Lower leg skin (tissue), 3 donors: ENCODE measurements around the gene CKB.

Experiments
- POLR2A ChIP-seq, 2 donors: fragments of 450-650 bp; IDR thresholded peaks; one replicate each; pipeline ENCODE4 v1.6.1; 2016 to 2017; ENCODE audit warnings: antibody characterized with exemption in 2 of 2, mild to moderate bottlenecking in 1 of 2, moderate library complexity in 1 of 2
- TF ChIP-seq, protein P1 (sequence below), 3 donors: fragments of 450-650 bp; IDR thresholded peaks; one replicate each; pipeline ENCODE4 v1.5.1; 2016; ENCODE audit warnings: antibody characterized with exemption in 3 of 3, mild to moderate bottlenecking in 3 of 3, moderate library complexity in 2 of 3

DNA sequence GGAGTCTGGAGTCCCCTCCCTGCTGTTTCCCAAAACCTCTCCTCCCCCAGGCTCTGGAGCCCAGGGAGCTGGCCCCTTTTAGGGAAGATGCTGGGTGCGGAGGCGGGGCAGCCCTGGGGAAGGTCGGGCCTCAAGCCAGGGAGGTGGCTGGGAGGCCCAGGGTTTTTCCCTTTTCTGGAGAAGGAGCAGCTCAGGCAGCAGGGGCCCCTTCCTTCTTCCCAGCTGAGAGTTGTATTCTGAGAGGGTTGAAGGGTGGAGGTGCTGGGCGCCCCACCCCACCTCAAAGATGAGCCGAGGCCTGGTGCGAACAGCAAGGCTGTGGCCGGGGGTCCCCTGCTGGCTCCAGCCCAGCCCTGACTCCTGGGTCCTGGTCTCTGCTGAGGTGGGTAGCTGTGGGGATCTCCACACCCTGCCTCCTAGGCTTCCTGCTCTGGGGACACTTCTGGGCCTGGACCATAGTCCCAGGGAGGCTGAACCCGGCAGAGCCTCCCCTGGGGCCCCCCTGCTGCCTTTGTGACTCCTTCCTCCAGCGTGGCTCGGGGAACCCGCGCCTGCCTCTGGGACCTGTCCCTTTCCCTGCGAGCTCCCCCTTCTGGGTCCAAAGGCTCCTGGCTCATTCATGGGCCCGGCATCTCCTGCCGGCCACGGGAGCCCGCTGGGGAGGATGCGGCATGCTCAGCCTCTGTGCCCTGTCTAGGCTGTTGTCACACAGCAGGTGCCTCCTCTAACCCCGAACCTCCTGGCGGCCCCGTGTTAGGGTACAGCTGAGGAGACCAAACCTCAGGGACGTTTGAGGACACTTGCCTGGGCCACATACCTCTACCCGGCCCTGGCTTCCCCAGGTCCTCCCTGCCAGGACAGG, 10.7 kb upstream of the CKB start:
- TF ChIP-seq, protein P1, sequence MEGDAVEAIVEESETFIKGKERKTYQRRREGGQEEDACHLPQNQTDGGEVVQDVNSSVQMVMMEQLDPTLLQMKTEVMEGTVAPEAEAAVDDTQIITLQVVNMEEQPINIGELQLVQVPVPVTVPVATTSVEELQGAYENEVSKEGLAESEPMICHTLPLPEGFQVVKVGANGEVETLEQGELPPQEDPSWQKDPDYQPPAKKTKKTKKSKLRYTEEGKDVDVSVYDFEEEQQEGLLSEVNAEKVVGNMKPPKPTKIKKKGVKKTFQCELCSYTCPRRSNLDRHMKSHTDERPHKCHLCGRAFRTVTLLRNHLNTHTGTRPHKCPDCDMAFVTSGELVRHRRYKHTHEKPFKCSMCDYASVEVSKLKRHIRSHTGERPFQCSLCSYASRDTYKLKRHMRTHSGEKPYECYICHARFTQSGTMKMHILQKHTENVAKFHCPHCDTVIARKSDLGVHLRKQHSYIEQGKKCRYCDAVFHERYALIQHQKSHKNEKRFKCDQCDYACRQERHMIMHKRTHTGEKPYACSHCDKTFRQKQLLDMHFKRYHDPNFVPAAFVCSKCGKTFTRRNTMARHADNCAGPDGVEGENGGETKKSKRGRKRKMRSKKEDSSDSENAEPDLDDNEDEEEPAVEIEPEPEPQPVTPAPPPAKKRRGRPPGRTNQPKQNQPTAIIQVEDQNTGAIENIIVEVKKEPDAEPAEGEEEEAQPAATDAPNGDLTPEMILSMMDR (IDR thresholded peaks at IDR 0.05), result no peak
- TF ChIP-seq POLR2A (IDR thresholded peaks at IDR 0.05), result no peak
